ENCODE data around the gene DRG2.

DNA sequence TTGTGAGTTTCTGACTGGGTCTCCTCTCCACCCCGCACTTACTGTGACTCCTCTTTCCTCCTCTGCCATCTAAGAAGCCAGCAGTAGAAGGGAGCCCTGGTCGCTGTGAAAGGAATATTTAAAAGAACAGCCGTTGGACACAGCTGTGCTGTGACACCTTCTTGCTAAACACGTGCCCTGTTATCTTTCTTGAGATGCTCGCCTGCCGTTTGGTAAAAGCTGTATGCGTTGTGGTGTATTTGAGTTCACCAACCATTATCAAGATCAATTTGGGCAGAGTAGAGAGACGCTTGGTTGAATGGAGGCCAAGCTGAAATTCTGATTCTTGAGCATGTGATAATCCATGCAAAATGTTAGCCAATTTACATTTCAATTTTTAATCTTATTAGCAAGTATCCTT lies 44.8 kb upstream of the DRG2 start:
- TF ChIP-seq, protein P1, sequence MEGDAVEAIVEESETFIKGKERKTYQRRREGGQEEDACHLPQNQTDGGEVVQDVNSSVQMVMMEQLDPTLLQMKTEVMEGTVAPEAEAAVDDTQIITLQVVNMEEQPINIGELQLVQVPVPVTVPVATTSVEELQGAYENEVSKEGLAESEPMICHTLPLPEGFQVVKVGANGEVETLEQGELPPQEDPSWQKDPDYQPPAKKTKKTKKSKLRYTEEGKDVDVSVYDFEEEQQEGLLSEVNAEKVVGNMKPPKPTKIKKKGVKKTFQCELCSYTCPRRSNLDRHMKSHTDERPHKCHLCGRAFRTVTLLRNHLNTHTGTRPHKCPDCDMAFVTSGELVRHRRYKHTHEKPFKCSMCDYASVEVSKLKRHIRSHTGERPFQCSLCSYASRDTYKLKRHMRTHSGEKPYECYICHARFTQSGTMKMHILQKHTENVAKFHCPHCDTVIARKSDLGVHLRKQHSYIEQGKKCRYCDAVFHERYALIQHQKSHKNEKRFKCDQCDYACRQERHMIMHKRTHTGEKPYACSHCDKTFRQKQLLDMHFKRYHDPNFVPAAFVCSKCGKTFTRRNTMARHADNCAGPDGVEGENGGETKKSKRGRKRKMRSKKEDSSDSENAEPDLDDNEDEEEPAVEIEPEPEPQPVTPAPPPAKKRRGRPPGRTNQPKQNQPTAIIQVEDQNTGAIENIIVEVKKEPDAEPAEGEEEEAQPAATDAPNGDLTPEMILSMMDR (IDR thresholded peaks at IDR 0.05) = no peak
- no peak for TF ChIP-seq EP300 (IDR thresholded peaks at IDR 0.05)
- no peak for TF ChIP-seq POLR2A (IDR thresholded peaks at IDR 0.05)
